Subcutaneous abdominal adipose tissue (tissue), 5 donors: Measurements from ENCODE around the gene PGAM1.
A peak's percentile ranks its signal among the peaks of the same experiment; 100 is the strongest.

Source experiments
- H3K27ac ChIP-seq: one replicate; pipeline ENCODE4 v1.7.0; 2013; ENCODE audit warnings: low read depth, mild to moderate bottlenecking, inconsistent platforms, low read length, moderate library complexity
- H3K27me3 ChIP-seq, 5 donors: one replicate each; pipeline ENCODE4 v1.7.0; 2013; ENCODE audit warnings: low read length in 5 of 5, inconsistent platforms in 1 of 5; ENCODE audit not compliant: control insufficient read depth in 5 of 5, insufficient read depth in 4 of 5
- H3K36me3 ChIP-seq, 5 donors: one replicate each; pipeline ENCODE4 v1.7.0; 2013; ENCODE audit warnings: low read length in 5 of 5; ENCODE audit not compliant: control insufficient read depth in 5 of 5, insufficient read depth in 5 of 5
- H3K4me1 ChIP-seq, 5 donors: one replicate each; pipeline ENCODE4 v1.7.0; 2013; ENCODE audit warnings: low read length in 5 of 5, mild to moderate bottlenecking in 3 of 5, moderate library complexity in 1 of 5; ENCODE audit not compliant: control insufficient read depth in 5 of 5, insufficient read depth in 5 of 5
- H3K4me3 ChIP-seq, 5 donors: one replicate each; pipeline ENCODE4 v1.7.0; 2013; ENCODE audit warnings: low read length in 5 of 5, low read depth in 1 of 5
- H3K9ac ChIP-seq, 5 donors: one replicate each; pipeline ENCODE4 v1.7.0; 2013; ENCODE audit warnings: low read length in 5 of 5, mild to moderate bottlenecking in 4 of 5, moderate library complexity in 3 of 5
- H3K9me3 ChIP-seq, 5 donors: one replicate each; pipeline ENCODE4 v1.7.0; 2013; ENCODE audit warnings: low read length in 5 of 5; ENCODE audit not compliant: control insufficient read depth in 5 of 5
- donor health status: healthy.
- donor health status: healthy.
- donor health status: healthy.
- donor health status: healthy.
- donor health status: healthy.

The PGAM1 gene

GRCh38 chr10:97425964-97426775 lies at the start of gene PGAM1:
Gene PGAM1, plus strand, starts transcription at chr10:97426191. Its CDS starts 117 bp downstream, at chr10:97426308.
- peak within 1 kb of the TSS; percentile 76 to 88 (median 86) for H3K9ac ChIP-seq
- H3K4me3 ChIP-seq: peak within 1 kb of the TSS; percentile 83 to 97 (median 91)
- H3K36me3 ChIP-seq: peaks cover 6 to 12% (median 11%) of the 10 kb centered on the region in 5 donors
- peaks cover 11 to 38% (median 33%) of the 10 kb centered on the region in 5 donors for H3K4me1 ChIP-seq
- no peaks in the 10 kb centered on the region for H3K9me3 ChIP-seq
- no peaks in the 10 kb centered on the region for H3K27me3 ChIP-seq
- H3K27ac ChIP-seq: peak within 1 kb of the TSS; percentile 84

GRCh38 chr10:97376413-97376812 lies 49.6 kb upstream of the PGAM1 start:
- no peaks in the 10 kb centered on the region for H3K27me3 ChIP-seq
- peaks cover 0 to 9% (median 0%) of the 10 kb centered on the region in 5 donors for H3K4me1 ChIP-seq
- H3K27ac ChIP-seq: no peak overlapping the region
- H3K9me3 ChIP-seq: no peaks in the 10 kb centered on the region
- peaks cover 5 to 74% (median 54%) of the 10 kb centered on the region in 5 donors for H3K36me3 ChIP-seq
- H3K4me3 ChIP-seq: no peak overlapping the region
- no peak overlapping the region for H3K9ac ChIP-seq

GRCh38 chr10:97378933-97379921 lies 46.8 kb upstream of the PGAM1 start:
- no peaks in the 10 kb centered on the region for H3K27me3 ChIP-seq
- H3K4me3 ChIP-seq: no peak overlapping the region
- H3K9me3 ChIP-seq: no peaks in the 10 kb centered on the region
- no peak overlapping the region for H3K27ac ChIP-seq
- H3K9ac ChIP-seq: peak overlapping the region in 1 of 5 donors; percentile 23
- H3K36me3 ChIP-seq: peaks cover 3 to 66% (median 37%) of the 10 kb centered on the region in 5 donors
- H3K4me1 ChIP-seq: no peaks in the 10 kb centered on the region

- Histone ChIP-seq H3K27ac (no peak overlapping the region), H3K9ac (no peak overlapping the region), H3K4me3 (no peak overlapping the region), H3K4me1 (no peaks in the 10 kb centered on the region), H3K36me3 (peaks cover 3 to 75% (median 42%) of the 10 kb centered on the region in 5 donors), H3K27me3 (no peaks in the 10 kb centered on the region), H3K9me3 (no peaks in the 10 kb centered on the region)
Measured at GRCh38 chr10:97380516-97380915, 45.5 kb upstream of the PGAM1 start.

GRCh38 chr10:97381626-97382025 lies 44.4 kb upstream of the PGAM1 start:
- H3K27me3 ChIP-seq: no peaks in the 10 kb centered on the region
- no peaks in the 10 kb centered on the region for H3K4me1 ChIP-seq
- no peaks in the 10 kb centered on the region for H3K9me3 ChIP-seq
- H3K36me3 ChIP-seq: peaks cover 3 to 74% (median 45%) of the 10 kb centered on the region in 5 donors
- H3K27ac ChIP-seq: no peak overlapping the region
- H3K9ac ChIP-seq: no peak overlapping the region
- H3K4me3 ChIP-seq: no peak overlapping the region

- H3K27me3 ChIP-seq: no peaks in the 10 kb centered on the region
- no peaks in the 10 kb centered on the region for H3K9me3 ChIP-seq
- no peaks in the 10 kb centered on the region for H3K4me1 ChIP-seq
- no peak overlapping the region for H3K27ac ChIP-seq
- no peak overlapping the region for H3K9ac ChIP-seq
- H3K4me3 ChIP-seq: no peak overlapping the region
- peaks cover 1 to 72% (median 50%) of the 10 kb centered on the region in 5 donors for H3K36me3 ChIP-seq
Measured at GRCh38 chr10:97383159-97383558, 42.8 kb upstream of the PGAM1 start.

GRCh38 chr10:97384156-97384555 lies 41.8 kb upstream of the PGAM1 start:
- H3K36me3 ChIP-seq: peaks cover 0 to 71% (median 51%) of the 10 kb centered on the region in 5 donors
- H3K9ac ChIP-seq: no peak overlapping the region
- no peaks in the 10 kb centered on the region for H3K9me3 ChIP-seq
- no peaks in the 10 kb centered on the region for H3K27me3 ChIP-seq
- no peak overlapping the region for H3K27ac ChIP-seq
- H3K4me3 ChIP-seq: no peak overlapping the region
- no peaks in the 10 kb centered on the region for H3K4me1 ChIP-seq

GRCh38 chr10:97384641-97385040 lies 41.4 kb upstream of the PGAM1 start:
- no peak overlapping the region for H3K4me3 ChIP-seq
- H3K27ac ChIP-seq: no peak overlapping the region
- no peak overlapping the region for H3K9ac ChIP-seq
- H3K36me3 ChIP-seq: peaks cover 0 to 71% (median 50%) of the 10 kb centered on the region in 5 donors
- no peaks in the 10 kb centered on the region for H3K27me3 ChIP-seq
- H3K4me1 ChIP-seq: no peaks in the 10 kb centered on the region
- no peaks in the 10 kb centered on the region for H3K9me3 ChIP-seq

GRCh38 chr10:97385565-97385964 lies 40.4 kb upstream of the PGAM1 start:
- Histone ChIP-seq H3K27me3 (no peaks in the 10 kb centered on the region), H3K4me3 (no peak overlapping the region), H3K4me1 (no peaks in the 10 kb centered on the region), H3K27ac (no peak overlapping the region), H3K9me3 (no peaks in the 10 kb centered on the region), H3K36me3 (peaks cover 0 to 71% (median 49%) of the 10 kb centered on the region in 5 donors), H3K9ac (no peak overlapping the region)
